Heart right ventricle (tissue), 16 donors: ENCODE results near the gene KIAA2012. TPM values are rescaled to one million over a fixed set of nuclear protein-coding genes. Genes with fewer than 3 reads are reported as not detected.

Experiments
- ATAC-seq, 8 donors: fragments of 200-7000 bp; cut with Tn5 transposase; one replicate each; pipeline ENCODE4 v1.9.1; 2020; ENCODE audit warnings: mild to moderate bottlenecking in 8 of 8, moderate library complexity in 8 of 8, moderate number of reproducible peaks in 1 of 8
- DNase-seq, 2 donors: peaks; one replicate each; pipeline ENCODE4 v3.0.0-alpha.2; 2020
- H3K27ac ChIP-seq, 10 donors: fragments of 200-600 bp; sonication (generic) in 2 of 10; one replicate each; pipeline versions ENCODE4 v1.5.0 to v1.8.0; 2020 to 2022; ENCODE audit warnings: mild to moderate bottlenecking in 3 of 10
- H3K27me3 ChIP-seq, 7 donors: fragments of 200-600 bp; one replicate each; pipeline ENCODE4 v1.8.0; 2021 to 2022; ENCODE audit warnings: mild to moderate bottlenecking in 2 of 7
- H3K36me3 ChIP-seq, 9 donors: fragments of 200-600 bp; sonication (generic) in 1 of 9; one replicate each; pipeline versions ENCODE4 v1.5.0 to v1.8.0; 2020 to 2022; ENCODE audit warnings: mild to moderate bottlenecking in 2 of 9
- H3K4me1 ChIP-seq, 9 donors: fragments of 200-600 bp; sonication (generic) in 1 of 9; one replicate each; pipeline versions ENCODE4 v1.5.0 to v1.8.0; 2020 to 2022; ENCODE audit warnings: mild to moderate bottlenecking in 4 of 9
- H3K4me3 ChIP-seq, 10 donors: fragments of 200-600 bp; sonication (generic) in 2 of 10; one replicate each; pipeline versions ENCODE4 v1.5.0 to v1.8.0; 2020 to 2022; ENCODE audit warnings: mild to moderate bottlenecking in 7 of 10, moderate library complexity in 2 of 10
- H3K9me3 ChIP-seq, 11 donors: fragments of 200-600 bp in 10 of 11; sonication (generic) in 2 of 11; one replicate each; pipeline versions ENCODE4 v1.5.0 to v1.8.0; 2013 to 2022; ENCODE audit warnings: mild to moderate bottlenecking in 2 of 11, control low read depth in 1 of 11, moderate library complexity in 1 of 11
- CTCF ChIP-seq, 9 donors: fragments of 200-600 bp; sonication (generic) in 2 of 9; IDR thresholded peaks; one replicate each; pipeline versions ENCODE4 v1.5.0 to v1.8.0; 2021 to 2022; ENCODE audit warnings: antibody characterized with exemption in 9 of 9, mild to moderate bottlenecking in 5 of 9, moderate library complexity in 1 of 9
- WGBS, 2 donors: extraction: QIAGEN DNeasy Blood & Tissue Kit; methylation state at CpG; one replicate each; pipeline ENCODE4 v1.1.7; 2013; ENCODE audit warnings: inconsistent platforms in 1 of 2; 5-methylcytosine and 5-hydroxymethylcytosine counted together
- intact Hi-C, 10 donors: fragments of 100-400 bp; cut with DNase I; formaldehyde crosslinking; loops; one replicate each; pipeline versions ENCODE4 v1.11.1 to v1.14.2; 2022
- polyA plus RNA-seq, 2 donors: library from polyadenylated mRNA; stranded (reverse); fragments of 200-250 nt; gene quantifications; one replicate each; pipeline ENCODE4 v1.2.3, GENCODE V29; 2013
- total RNA-seq, 10 donors: library from RNA; stranded (reverse); fragmentation: NEBNext Ultra II Directional in 3 of 10; extraction: Animal tissue kit (Norgen Biotek cat#: 25700) in 3 of 10; gene quantifications; one replicate each; pipeline versions ENCODE4 v1.2.1 to v1.2.4, GENCODE V29; 2021 to 2023
- donor health status: Arrhythmogenic right ventricular cardiomyopathy.
- donor health status: ischemic (EF 13 %, LVEDD 7.1; RV severe dilation, severe dysfunction).
- donor health status: healthy with polysubstance abuse.
- donor health status: DM: no; HTN: yes; CAD: no.
- donor health status: DM: no; HTN: no; CAD: no.
- donor health status: ischemic (EF 25% LVEDD 6.9; RV normal size, moderate dysfunction).
- donor health status: ischemic (EF 25% LVEDD 5.7; RV mildly dilated, moderate dysfunction).
- donor health status: healthy.
- donor health status: DM: yes; HTN: yes; CAD: no.
- donor health status: Ischemic cardiomyopathy.
- donor health status: ischemic (EF 35%, LVEDD 5.7; RV mildly dilated, moderate dysfunction).
- donor health status: nonischemic (EF 11% LVEDD 7.7; RV severe dilation, severe dysfunction).
- donor health status: DM: yes; HTN: yes; CAD: no.
- donor health status: PGD.
- donor health status: ischemic (EF 29% LVEDD 5.4; RV normal size, mild dysfunction).
- donor health status: nonischemic (EF 23%, LVEDD 6.1; RV moderate dilation, normal function).

Gene KIAA2012
- total and polyA plus RNA-seq, 12 donors, result not detected

- Histone ChIP-seq H3K36me3 (no peaks in the 10 kb centered on the region), H3K4me1 (peaks cover 13 to 48% (median 32%) of the 10 kb centered on the region in 9 donors), H3K27me3 (peaks cover 0 to 73% (median 29%) of the 10 kb centered on the region in 7 donors), H3K9me3 (no peaks in the 10 kb centered on the region), H3K4me3 (peak within 1 kb of the TSS; percentile 43 to 87 (median 78)), H3K27ac (peak within 1 kb of the TSS; percentile 90 to 98 (median 94))
- DNase-seq (peak; percentile 93), ATAC-seq (peak; percentile 86 to 95 (median 92))
- intact Hi-C loops, result loop anchor here in 9 of 10 donors (2.0 to 10.0 kb wide), 10 partner anchors 79 to 249 kb away; partner anchors contain the start of gene ALS2 (in 1 of the 9)
- 0 to 1% methylated on average over 94 to 105 of the region's 109 CpGs for WGBS, 2 donors
- TF ChIP-seq CTCF (IDR thresholded peaks at IDR 0.05), result peak in 2 of 9 donors; percentile 32
These were observed 39.5 kb upstream of the KIAA2012 start, which contains the start of gene FZD7 for GRCh38 chr2:202033317-202034248. TSS of gene FZD7 (plus strand) at chr2:202033855. CDS start at chr2:202034648, 793 bp downstream.

GRCh38 chr2:202034249-202035088 lies 38.6 kb upstream of the KIAA2012 start:
- Histone ChIP-seq H3K27ac (peak overlapping the region; percentile 86 to 98 (median 94)), H3K9me3 (no peaks in the 10 kb centered on the region), H3K27me3 (peaks cover 0 to 81% (median 35%) of the 10 kb centered on the region in 7 donors), H3K4me1 (peaks cover 13 to 57% (median 37%) of the 10 kb centered on the region in 9 donors), H3K36me3 (no peaks in the 10 kb centered on the region), H3K4me3 (peak overlapping the region; percentile 43 to 87 (median 78))
- WGBS, 2 donors, result 0 to 1% methylated on average over 84 to 105 of the region's 105 CpGs
- no peak for TF ChIP-seq CTCF (IDR thresholded peaks at IDR 0.05)
- DNase-seq (peak in 1 of 2 donors; percentile 40), ATAC-seq (peak in 3 of 8 donors; percentile 4 to 20 (median 8))
- intact Hi-C loops, result loop anchor here in 9 of 10 donors (2.0 to 10.0 kb wide), 12 partner anchors 80 to 250 kb away; partner anchors contain the start of gene ALS2 (in 1 of the 9)

DNA sequence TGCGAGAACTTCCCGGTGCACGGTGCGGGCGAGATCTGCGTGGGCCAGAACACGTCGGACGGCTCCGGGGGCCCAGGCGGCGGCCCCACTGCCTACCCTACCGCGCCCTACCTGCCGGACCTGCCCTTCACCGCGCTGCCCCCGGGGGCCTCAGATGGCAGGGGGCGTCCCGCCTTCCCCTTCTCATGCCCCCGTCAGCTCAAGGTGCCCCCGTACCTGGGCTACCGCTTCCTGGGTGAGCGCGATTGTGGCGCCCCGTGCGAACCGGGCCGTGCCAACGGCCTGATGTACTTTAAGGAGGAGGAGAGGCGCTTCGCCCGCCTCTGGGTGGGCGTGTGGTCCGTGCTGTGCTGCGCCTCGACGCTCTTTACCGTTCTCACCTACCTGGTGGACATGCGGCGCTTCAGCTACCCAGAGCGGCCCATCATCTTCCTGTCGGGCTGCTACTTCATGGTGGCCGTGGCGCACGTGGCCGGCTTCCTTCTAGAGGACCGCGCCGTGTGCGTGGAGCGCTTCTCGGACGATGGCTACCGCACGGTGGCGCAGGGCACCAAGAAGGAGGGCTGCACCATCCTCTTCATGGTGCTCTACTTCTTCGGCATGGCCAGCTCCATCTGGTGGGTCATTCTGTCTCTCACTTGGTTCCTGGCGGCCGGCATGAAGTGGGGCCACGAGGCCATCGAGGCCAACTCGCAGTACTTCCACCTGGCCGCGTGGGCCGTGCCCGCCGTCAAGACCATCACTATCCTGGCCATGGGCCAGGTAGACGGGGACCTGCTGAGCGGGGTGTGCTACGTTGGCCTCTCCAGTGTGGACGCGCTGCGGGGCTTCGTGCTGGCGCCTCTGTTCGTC lies 37.7 kb upstream of the KIAA2012 start:
- H3K4me1 ChIP-seq, result peaks cover 13 to 61% (median 45%) of the 10 kb centered on the region in 9 donors
- H3K27ac ChIP-seq, result peak overlapping the region in 8 of 10 donors; percentile 38 to 98 (median 94)
- peaks cover 0 to 90% (median 44%) of the 10 kb centered on the region in 7 donors for H3K27me3 ChIP-seq

More for the DNA sequence above, 37.7 kb upstream of the KIAA2012 start:
- H3K36me3 ChIP-seq, result no peaks in the 10 kb centered on the region
- intact Hi-C loops, result loop anchor here in 9 of 10 donors (2.0 to 10.0 kb wide), 12 partner anchors 81 to 251 kb away; partner anchors contain the start of gene ALS2 (in 1 of the 9)
- DNase-seq, result peak; percentile 53 to 71
- TF ChIP-seq CTCF (IDR thresholded peaks at IDR 0.05), result peak in 8 of 9 donors; percentile 20 to 69 (median 54)
- peak; percentile 20 to 60 (median 46) for ATAC-seq
- 10 to 12% methylated on average over 78 of the region's 78 CpGs for WGBS, 2 donors
- no peaks in the 10 kb centered on the region for H3K9me3 ChIP-seq
- H3K4me3 ChIP-seq, result peak overlapping the region; percentile 43 to 87 (median 78)
